ENCODE results near the gene RGS6.

Gene RGS6

GRCh38 chr14:72332871-72333270 lies 400.6 kb downstream of the RGS6 start:
- DNase-seq, result no peak

- no peak for DNase-seq
Observed at GRCh38 chr14:72333357-72333756, 401.1 kb downstream of the RGS6 start.

DNA sequence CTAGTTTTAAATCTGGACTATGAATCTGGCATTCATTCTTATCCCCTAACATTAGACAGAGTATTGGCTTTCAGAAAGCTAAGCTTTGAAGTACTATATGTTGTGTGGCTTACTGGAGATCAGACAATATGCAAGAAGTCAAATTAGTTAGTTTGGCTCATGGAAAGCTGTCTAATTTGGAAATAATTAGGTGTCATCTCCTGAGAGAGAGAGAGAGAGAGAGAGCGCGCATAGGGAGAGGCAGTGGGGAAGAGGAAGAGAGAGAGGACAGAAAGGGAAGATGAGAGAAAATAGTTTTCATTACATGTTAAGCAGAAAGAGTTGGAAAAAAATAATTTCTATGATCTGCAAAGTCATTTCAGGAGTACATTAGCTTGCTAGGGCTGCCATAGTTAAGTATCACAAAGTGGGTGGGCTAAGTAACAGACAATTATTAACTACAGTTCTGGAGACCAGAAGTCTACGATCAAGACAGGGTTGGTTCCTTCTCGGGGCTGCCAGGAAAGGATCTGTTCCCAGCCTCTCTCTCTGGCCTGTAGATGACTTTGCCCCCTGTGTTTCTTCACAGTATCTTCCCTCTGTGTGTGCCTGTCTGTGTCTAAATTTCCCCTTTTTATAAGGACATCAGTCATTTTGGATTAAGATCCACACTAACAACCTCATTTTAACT lies 404.2 kb downstream of the RGS6 start:
- DNase-seq, result no peak

- DNase-seq, result no peak
Observed at GRCh38 chr14:72341237-72341636, 409.0 kb downstream of the RGS6 start.

DNA sequence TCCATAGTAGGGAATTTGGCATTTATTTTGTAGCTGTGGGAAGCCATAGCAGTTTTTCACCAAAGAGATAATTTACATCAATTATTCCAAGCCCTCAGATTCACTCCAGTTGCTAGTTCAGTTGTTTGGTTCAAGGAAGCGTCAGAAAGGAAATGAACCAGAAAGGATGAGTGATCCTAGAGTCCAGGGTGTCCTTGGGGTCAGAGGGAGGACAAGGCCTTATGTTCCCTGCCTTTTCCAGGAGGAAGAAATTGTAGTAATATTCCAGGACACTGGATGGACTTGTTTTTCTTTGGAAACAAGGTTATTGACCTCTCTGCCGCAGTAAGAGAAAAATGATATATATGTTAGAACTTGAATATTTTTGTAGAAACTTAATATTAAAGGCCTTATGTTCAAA lies 409.5 kb downstream of the RGS6 start:
- DNase-seq, result no peak

DNA sequence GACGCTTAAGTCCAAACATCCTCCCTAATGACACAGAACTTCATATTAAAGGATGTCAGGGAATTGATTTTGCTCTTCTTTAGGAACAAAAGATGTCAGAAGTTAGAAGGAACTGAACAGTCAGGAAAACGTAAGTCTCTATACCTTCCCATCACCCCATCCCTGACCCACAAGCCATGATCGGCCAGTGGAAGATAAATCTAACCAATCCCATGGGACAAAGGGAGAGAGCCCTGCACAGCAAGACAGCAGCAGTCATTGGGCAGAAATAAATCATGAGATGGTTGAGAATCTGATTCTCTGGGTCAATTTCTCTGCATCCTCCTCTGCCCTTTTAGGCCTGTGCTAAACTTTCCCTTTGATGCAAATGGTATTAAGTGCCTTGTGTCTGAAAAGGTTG lies 414.9 kb downstream of the RGS6 start:
- no peak for DNase-seq

DNA sequence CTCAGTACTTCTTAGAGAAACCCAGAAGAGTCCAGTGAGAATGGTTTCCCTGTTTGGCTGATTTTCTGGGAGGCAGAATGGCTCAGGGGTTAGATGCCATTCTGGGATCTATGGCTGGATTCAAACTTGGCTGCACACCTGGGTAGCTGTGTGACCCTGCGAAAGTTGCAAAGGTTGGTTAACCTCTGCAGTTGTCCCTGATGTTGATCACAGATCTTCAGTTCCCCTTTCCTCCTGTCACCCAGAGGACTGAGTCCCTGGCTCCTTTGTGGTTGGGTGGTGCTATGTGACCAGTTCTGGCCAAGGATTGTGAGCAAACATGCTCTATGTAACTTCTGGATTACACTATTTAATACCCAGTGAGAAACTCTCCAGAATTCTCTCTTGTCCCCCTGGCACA lies 418.0 kb downstream of the RGS6 start:
- DNase-seq, result no peak

DNA sequence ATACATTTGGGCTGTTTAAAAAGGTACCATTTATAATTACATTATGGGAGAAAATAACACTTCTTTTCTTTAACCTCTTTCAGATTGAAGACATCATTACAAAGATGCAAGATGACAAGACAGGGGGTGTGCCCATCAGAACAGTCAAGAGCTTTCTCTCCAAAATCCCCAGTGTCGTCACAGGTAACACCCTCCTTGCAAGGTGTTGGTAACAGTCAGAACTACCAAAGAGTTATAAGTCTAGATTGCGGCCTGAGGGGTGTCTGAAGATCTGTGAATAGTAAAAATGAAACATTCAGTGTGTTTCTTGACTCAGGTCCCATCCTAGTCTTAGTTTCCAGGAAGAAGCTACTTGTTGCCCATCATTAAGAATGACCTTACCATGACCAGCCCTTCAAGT lies 419.8 kb downstream of the RGS6 start:
- DNase-seq, result no peak

DNA sequence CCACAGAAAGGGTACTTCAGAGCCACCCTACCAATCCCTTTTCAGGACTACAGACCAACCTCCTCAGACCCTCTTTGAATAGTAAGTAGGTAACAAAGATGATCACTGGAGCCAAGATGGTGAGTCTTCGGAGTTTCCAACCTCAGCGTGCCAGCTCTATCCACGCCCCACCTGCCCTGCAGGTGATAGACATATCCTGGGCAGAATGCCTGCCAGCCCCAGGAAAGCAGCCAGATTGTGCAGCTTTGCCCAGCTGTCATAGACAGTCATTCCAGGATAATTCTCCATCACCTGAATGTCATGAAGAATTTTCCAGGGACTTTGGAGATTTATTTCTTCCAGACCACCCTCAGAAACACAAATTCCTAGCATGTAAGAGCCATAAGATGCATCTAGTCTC lies 434.4 kb downstream of the RGS6 start:
- no peak for DNase-seq

DNA sequence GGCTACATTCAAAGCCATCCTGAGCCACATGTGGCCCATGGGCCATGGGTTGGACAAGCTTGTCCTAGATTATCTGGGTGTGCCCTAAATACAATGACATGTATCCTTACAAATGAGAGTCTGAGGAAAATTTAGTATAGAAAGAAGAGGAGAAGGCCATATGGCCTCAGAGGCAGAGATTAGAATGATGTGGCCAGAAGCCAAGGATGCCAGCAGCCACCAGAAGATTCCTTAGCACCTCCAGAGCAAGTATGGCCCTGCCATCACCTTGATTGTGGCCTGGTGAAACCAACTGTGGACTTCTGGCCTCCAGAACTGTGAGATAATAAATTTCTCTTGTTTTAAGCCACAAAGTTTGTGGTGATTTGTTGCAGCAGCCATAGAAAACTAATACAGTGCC lies 436.9 kb downstream of the RGS6 start:
- DNase-seq, result no peak

- DNase-seq, result no peak
Observed at GRCh38 chr14:72377016-72377415, 444.8 kb downstream of the RGS6 start.

DNA sequence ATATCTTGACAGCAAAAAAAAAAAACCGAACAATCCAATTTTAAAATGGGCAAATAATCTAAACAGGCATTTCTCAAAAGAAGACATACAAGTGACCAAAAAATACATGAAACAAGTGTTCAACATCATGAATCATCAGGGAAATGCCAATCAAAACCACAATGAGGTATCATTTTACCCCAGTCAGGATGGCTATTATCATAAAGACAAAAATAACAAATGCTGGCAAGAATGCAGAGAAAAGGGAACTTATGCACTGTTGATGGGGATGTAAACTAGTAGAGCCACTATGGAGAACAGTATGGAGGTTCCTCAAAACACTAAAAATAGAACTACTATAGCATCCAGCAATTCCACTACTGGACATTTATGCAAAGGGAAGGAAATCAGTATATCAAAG lies 448.2 kb downstream of the RGS6 start:
- DNase-seq, result no peak

- DNase-seq, result no peak
Observed at GRCh38 chr14:72383865-72384264, 451.6 kb downstream of the RGS6 start.

DNA sequence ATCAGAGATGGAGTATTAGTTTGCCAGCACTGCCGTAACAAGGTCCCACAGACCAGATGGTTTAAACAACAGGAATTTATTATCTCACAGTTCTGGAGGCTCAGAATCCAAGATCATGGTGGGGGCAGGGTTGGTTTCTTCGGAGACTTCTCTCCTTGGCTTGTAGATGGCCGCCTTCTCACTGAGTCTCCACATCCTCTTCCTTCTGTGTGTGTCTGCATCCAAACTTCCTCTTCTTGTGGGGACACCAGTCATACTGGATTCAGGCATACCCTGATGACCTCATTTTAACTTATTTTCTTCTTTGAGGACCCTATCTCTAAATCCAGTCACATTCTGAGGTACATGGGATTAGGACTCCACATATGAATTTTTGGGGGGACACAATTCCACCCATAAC lies 455.5 kb downstream of the RGS6 start:
- DNase-seq, result no peak

GRCh38 chr14:72389200-72389599 lies 457.0 kb downstream of the RGS6 start:
- no peak for DNase-seq

GRCh38 chr14:72401101-72401625 lies 468.9 kb downstream of the RGS6 start:
- DNase-seq, result no peak

DNA sequence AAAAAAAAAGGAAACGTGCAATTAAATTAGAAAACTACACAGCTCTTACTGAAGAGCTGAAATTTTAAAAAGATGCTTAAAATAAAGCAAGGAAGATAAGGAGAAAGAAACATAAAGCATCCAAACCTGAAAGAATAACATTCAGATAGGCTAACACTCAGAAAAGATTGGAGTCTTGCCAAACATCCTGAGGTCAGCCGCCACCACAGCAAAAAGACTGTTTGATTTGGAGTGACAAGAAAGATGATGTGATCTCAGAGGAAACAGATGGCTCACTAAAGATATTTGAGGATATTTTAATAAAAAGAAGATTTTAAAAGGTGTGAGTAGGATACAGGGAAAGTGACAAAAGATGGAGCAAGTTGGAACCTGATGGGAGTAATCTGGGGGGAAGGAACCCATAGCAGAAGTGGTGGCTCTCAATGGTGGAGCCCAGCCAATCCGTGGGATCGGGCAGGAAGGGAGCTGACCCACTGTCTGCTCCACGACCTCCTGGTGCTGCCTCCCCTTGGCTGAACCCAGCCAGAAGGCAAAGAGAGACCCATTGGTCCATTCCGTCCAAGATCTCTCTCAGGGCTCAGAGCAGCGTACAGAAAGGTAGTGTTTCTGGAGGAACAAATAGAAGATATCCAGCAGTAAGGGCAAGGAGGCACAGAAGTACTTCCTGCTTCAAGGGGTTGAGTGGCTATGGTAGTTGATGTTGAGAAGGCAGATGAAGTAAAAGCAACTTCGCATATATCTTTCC lies 469.6 kb downstream of the RGS6 start:
- no peak for DNase-seq

DNA sequence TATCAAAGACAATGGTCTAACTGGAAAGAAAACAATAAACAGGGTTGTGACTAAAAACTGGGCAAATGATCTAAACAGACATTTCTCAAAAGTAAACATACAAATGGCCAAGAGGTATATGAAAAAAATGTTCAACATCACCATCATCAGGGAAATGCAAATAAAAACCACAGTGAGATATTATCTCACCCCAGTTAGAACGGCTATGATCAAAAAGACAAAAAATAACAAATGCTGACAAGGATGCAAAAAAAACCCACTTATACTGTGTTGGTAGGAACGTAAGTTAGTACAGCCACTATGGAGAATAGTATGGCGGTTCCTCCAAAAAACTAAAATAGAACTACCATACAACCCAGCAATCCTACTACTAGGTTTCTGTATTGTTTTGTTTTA lies 470.1 kb downstream of the RGS6 start:
- DNase-seq, result no peak

DNA sequence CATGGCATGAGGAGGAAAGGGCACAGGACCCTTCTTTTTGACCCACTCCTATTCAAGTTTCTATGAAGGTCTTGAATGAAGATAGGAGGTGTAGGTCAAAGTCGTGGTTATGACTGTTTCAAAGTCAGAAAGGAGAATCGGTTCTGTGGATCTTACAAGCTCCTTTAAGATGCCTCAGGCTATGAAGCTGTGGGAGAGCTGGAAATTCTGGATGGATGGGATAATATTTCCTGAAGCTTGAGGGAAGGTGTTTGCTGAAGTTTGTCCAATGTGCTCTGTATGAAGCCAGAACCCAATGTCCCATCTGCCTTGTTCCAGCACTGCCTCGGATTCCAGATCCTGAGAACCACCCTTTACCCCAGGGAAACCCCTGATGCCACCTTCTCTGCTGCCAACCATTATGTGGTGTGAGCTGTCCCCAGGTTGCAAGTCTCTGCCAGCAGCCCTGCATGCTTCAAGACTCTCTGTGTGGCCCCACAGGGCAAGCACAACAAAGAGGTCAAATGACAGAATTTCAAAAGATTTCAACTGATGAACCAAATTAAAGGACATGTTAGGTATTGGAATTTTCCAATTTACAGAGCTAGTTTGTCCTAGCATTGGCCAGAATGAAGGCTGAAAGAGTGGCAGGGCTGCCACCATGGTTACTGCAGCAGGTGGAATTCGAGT lies 472.0 kb downstream of the RGS6 start:
- DNase-seq, result no peak

DNA sequence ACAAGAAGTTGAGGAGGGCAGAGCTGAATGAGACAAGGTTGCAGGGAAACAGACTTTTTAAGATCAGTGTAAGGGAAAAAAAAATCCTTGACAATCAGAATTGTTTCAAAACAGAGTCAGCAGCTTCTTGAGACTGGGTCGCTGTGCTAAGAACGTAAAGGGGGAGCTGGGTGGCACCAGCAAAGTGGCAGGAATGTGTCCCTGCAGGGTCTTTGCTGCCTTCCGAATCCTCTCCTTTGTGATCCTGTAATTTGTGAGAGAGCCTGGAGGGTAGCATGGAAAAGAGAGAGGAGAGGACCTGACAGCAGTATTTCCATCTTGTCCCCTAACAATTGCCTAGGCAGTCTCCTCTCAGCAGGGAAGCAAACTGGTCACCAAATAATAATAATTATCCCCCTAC lies 472.8 kb downstream of the RGS6 start:
- no peak for DNase-seq

DNA sequence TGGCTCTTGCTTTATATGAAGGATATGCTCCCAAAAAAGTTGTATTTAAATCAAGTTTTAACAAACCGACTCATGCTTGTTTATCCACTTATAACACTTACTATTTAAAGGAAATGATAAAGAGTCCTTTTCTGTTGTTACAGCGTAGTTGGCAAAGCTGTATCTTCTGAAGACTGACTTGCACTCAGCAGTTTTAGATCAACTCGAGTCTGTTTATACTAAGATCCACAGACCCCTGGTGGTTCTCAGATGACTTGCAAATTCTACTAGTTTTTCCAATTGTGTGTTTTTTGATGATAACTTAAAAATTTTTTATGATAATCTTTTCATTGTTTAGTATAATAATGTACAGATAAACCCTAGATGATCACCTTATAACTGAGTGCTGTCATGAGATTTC lies 475.8 kb downstream of the RGS6 start:
- no peak for DNase-seq

- DNase-seq, result no peak
Observed at GRCh38 chr14:72409047-72409446, 476.8 kb downstream of the RGS6 start.

- DNase-seq, result no peak
Observed at GRCh38 chr14:72416081-72416849, 484.0 kb downstream of the RGS6 start.

Measured in cortex of kidney (tissue), 1 donor.